Endothelial cell of umbilical vein (primary cell): ENCODE measurements around the gene RBSN. TPM values are rescaled to one million over a fixed set of nuclear protein-coding genes. Genes with fewer than 3 reads are reported as not detected.

ENCODE experiments used
- BruUV-seq: library from RNA; stranded (reverse); fragments of 400-500 nt; replicated peaks from 2 replicates; lab custom pipeline; 2021; lab: Mats Ljungman, UMichigan
- CTCF ChIA-PET: fragments of 300-600, 350-600 bp; sonication (Branson Sonifier 250); formaldehyde crosslinking; loops from one replicate; lab custom pipeline; 2021; ENCODE audit warnings: antibody characterized with exemption, inconsistent platforms; lab: Charles Lee
- POLR2A ChIA-PET: fragments of 300-600, 350-600 bp; sonication (Branson Sonifier 250); formaldehyde crosslinking; loops from one replicate; lab custom pipeline; 2021; ENCODE audit warnings: antibody characterized with exemption, inconsistent platforms; lab: Charles Lee
- DNase-seq: peaks from one replicate; pipeline ENCODE4 v3.0.0-alpha.2; 2011; ENCODE audit warnings: low read depth, low spot score
- FAIRE-seq: peaks from 2 replicates; lab custom pipeline; 2011; peaks lifted over from hg19 to GRCh38; lab: Jason Lieb, UNC
- H2AFZ ChIP-seq: 2 replicates; pipeline ENCODE4 v1.6.0; 2012; ENCODE audit warnings: low read depth, low read length, control low read depth, inconsistent platforms
- H3K27ac ChIP-seq: 2 replicates; pipeline ENCODE4 v1.5.1; 2011; ENCODE audit warnings: low read depth, mild to moderate bottlenecking, control low read depth, low read length, moderate library complexity; ENCODE audit not compliant: insufficient read depth
- H3K27me3 ChIP-seq, 2 experiments: 2 replicates each; pipeline versions ENCODE4 v1.6.0 to v1.6.1; 2011; ENCODE audit warnings: low read length in 2 of 2, mixed read lengths in 1 of 2; ENCODE audit not compliant: control insufficient read depth in 2 of 2, insufficient read depth in 2 of 2
- H3K36me3 ChIP-seq, 2 experiments: 2 replicates in 1 of 2; 3 replicates in 1 of 2; pipeline ENCODE4 v1.5.1; 2011; ENCODE audit warnings: low read length in 2 of 2, mild to moderate bottlenecking in 1 of 2, moderate library complexity in 1 of 2; ENCODE audit not compliant: control insufficient read depth in 2 of 2, insufficient read depth in 2 of 2; ENCODE audit errors: extremely low read depth in 1 of 2
- H3K4me1 ChIP-seq: 3 replicates; pipeline ENCODE4 v1.5.1; 2011; ENCODE audit warnings: mild to moderate bottlenecking, low read length; ENCODE audit not compliant: control insufficient read depth, insufficient read depth; ENCODE audit errors: extremely low read depth
- H3K4me2 ChIP-seq: 2 replicates; pipeline ENCODE4 v1.6.1; 2011; ENCODE audit warnings: low read length, control low read depth, mixed read lengths; ENCODE audit not compliant: insufficient read depth
- H3K4me3 ChIP-seq, 3 experiments: fragments of 200-600 bp in 1 of 3; sonication (generic), shearing (Covaris generic) in 1 of 3; replicated peaks in 1 of 3; 2 replicates each; pipeline ENCODE4 v1.5.1; 2011 to 2016; ENCODE audit warnings: control low read depth in 3 of 3, low read length in 3 of 3, mild to moderate bottlenecking in 2 of 3, inconsistent platforms in 1 of 3, low read depth in 1 of 3, moderate library complexity in 1 of 3; ENCODE audit not compliant: insufficient read depth in 1 of 3
- H3K79me2 ChIP-seq: 2 replicates; pipeline ENCODE4 v1.6.0; 2012; ENCODE audit warnings: low read length, inconsistent platforms; ENCODE audit not compliant: control insufficient read depth, insufficient read depth
- H3K9ac ChIP-seq: replicated peaks from 2 replicates; pipeline ENCODE3; 2011; ENCODE audit warnings: low read length, control low read depth; ENCODE audit not compliant: insufficient read depth; ENCODE audit errors: extremely low read depth
- H3K9me1 ChIP-seq: replicated peaks from 3 replicates; pipeline ENCODE4 v1.6.0; 2011; ENCODE audit warnings: mild to moderate bottlenecking, low read length; ENCODE audit not compliant: control insufficient read depth, insufficient read depth; ENCODE audit errors: extremely low read depth
- H3K9me3 ChIP-seq: replicated peaks from 2 replicates; pipeline ENCODE4 v1.5.1; 2012; ENCODE audit warnings: low read length, inconsistent platforms; ENCODE audit not compliant: control insufficient read depth, insufficient read depth
- H4K20me1 ChIP-seq: replicated peaks from 2 replicates; pipeline ENCODE3; 2011; ENCODE audit warnings: mild to moderate bottlenecking, low read length; ENCODE audit not compliant: control insufficient read depth, insufficient read depth; ENCODE audit errors: extremely low read depth
- EZH2 ChIP-seq: IDR thresholded peaks from 2 replicates; pipeline ENCODE4 v1.6.1; 2012; ENCODE audit warnings: borderline replicate concordance, low read depth, mild to moderate bottlenecking, moderate library complexity, low read length, inconsistent platforms; ENCODE audit not compliant: severe bottlenecking
- GATA2 ChIP-seq: IDR thresholded peaks from 2 replicates; pipeline ENCODE4 v1.7.0; 2011; ENCODE audit warnings: low read depth, mild to moderate bottlenecking, moderate library complexity, mixed read lengths, low read length; ENCODE audit not compliant: insufficient read length, insufficient read depth
- JUN ChIP-seq: IDR thresholded peaks from 2 replicates; pipeline ENCODE4 v1.6.1; 2011; ENCODE audit warnings: borderline replicate concordance, low read depth; ENCODE audit not compliant: insufficient read length, insufficient read depth
- MAX ChIP-seq: IDR thresholded peaks from 2 replicates; pipeline ENCODE4 v1.6.1; 2011; ENCODE audit not compliant: insufficient read depth, insufficient read length
- MYC ChIP-seq: IDR thresholded peaks from one replicate; pipeline ENCODE4 v1.6.1; 2011; ENCODE audit warnings: mild to moderate bottlenecking, low read depth, low read length
- POLR2A ChIP-seq: IDR thresholded peaks from 2 replicates; pipeline ENCODE4 v1.6.1; 2012; ENCODE audit warnings: low read depth, mild to moderate bottlenecking, control low read depth, low read length
- POLR2AphosphoS5 ChIP-seq: IDR thresholded peaks from 2 replicates; pipeline ENCODE4 v1.6.1; 2012; ENCODE audit warnings: low read depth, mild to moderate bottlenecking, control low read depth, low read length, moderate library complexity; ENCODE audit not compliant: insufficient read depth
- dilution Hi-C: fragments of 300-500 bp; cut with MboI; formaldehyde crosslinking; loops from one replicate; pipeline ENCODE4 v1.15.0; 2019; ENCODE audit warnings: low sequenced_read_pairs; ENCODE audit not compliant: extremely low pct_ligation_motif_present
- intact Hi-C: fragments of 100-400 bp; cut with micrococcal nuclease; formaldehyde crosslinking; loops from one replicate; pipeline ENCODE4 v1.10.0; 2022
- polyA plus RNA-seq, 4 experiments: library from polyadenylated mRNA; depleted of rRNA in 3 of 4; stranded (reverse) in 3 of 4; unstranded in 1 of 4; fragments of >200 nt; gene quantifications; 2 replicates each; pipeline versions ENCODE4 v1.2.1 to v1.2.3, GENCODE V29; 2011 to 2012; ENCODE audit warnings: missing spikeins in 1 of 4
- total RNA-seq: library from RNA; stranded (reverse); gene quantifications from 2 replicates; pipeline ENCODE4 v1.2.3, GENCODE V29; 2021

Gene RBSN
- total and polyA plus RNA-seq, 2 donors (not counting 3 experiments of a cell fraction or from before 2014, with no cell fraction given) = 6.7 to 23.6 TPM

DNA sequence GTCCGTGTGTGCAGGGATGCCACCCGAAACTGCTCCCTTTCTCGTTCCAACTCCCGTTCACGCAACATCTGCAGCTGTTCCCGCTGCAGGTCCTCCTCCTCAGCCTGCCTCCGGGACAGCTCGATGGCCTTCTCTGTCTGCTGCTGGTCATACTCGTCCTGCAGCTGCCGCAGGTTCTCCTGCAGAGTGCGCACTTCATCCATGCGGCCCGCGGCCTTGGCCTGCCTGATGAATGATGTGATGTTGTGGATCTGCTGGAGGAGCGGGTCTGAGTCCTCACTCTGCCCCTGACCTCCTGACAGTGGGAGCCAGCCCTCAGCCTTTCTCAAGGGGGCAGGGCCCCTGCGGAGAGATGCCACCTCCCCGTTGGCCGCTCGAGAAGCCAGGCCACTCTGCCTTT is 24.4 kb downstream of the RBSN start:
- H3K79me2 ChIP-seq = no peaks in the 10 kb centered on the region
- H3K9me3 ChIP-seq = no peaks in the 10 kb centered on the region
- peaks cover 24 to 34% of the 10 kb centered on the region in 2 experiments for H3K36me3 ChIP-seq
- H3K4me1 ChIP-seq = no peaks in the 10 kb centered on the region
- H3K27me3 ChIP-seq = no peaks in the 10 kb centered on the region
- H3K9me1 ChIP-seq = no peaks in the 10 kb centered on the region
- H3K27ac ChIP-seq = no peak overlapping the region
- no peak overlapping the region for H3K4me2 ChIP-seq
- H3K4me3 ChIP-seq = no peak overlapping the region
- H2AFZ ChIP-seq = no peak overlapping the region
- BruUV-seq = no TSS peak
- no peaks in the 10 kb centered on the region for H4K20me1 ChIP-seq
- dilution Hi-C loops = no loop called here
- CTCF ChIA-PET = no interaction called here
- H3K9ac ChIP-seq = no peak overlapping the region
- intact Hi-C loops = no loop called here
- POLR2A ChIA-PET = no interaction called here
- TF ChIP-seq POLR2AphosphoS5 (no peak), JUN (no peak), POLR2A (no peak), GATA2 (no peak), MAX (no peak), EZH2 (no peak)
- no peak for DNase-seq
- no peak for FAIRE-seq

GRCh38 chr3:15071699-15072098 is 27.2 kb downstream of the RBSN start:
- Histone ChIP-seq H3K9me1 (no peaks in the 10 kb centered on the region), H3K27ac (no peak overlapping the region), H3K79me2 (no peaks in the 10 kb centered on the region), H3K36me3 (peaks cover 17 to 20% of the 10 kb centered on the region in 2 experiments), H3K4me3 (no peak overlapping the region), H3K27me3 (no peaks in the 10 kb centered on the region), H3K9ac (no peak overlapping the region), H3K4me1 (no peaks in the 10 kb centered on the region), H2AFZ (no peak overlapping the region), H3K9me3 (no peaks in the 10 kb centered on the region), H4K20me1 (no peaks in the 10 kb centered on the region), H3K4me2 (no peak overlapping the region)
- POLR2A ChIA-PET = no interaction called here
- TF ChIP-seq MYC (no peak), JUN (no peak)
- DNase-seq (no peak), FAIRE-seq (no peak)
- dilution Hi-C loops (no loop called here), intact Hi-C loops (no loop called here)
- CTCF ChIA-PET = interaction anchor here (1.2 to 1.4 kb wide), 3 partner anchors 13 to 146 kb away, joined by 3 to 5 read pairs (median 3); no protein-coding TSS in a partner anchor
- no TSS peak for BruUV-seq
